B cell (primary cell): ENCODE measurements around the gene TACC3. TPM values are rescaled to one million over a fixed set of nuclear protein-coding genes. Genes with fewer than 3 reads are reported as not detected.
A peak's percentile ranks its signal among the peaks of the same experiment; 100 is the strongest.

Source experiments
- ATAC-seq: fragments of 200-7000 bp; cut with Tn5 transposase; one replicate; pipeline ENCODE4 v1.10.0; 2021; ENCODE audit warnings: low read depth, mild to moderate bottlenecking, moderate number of reproducible peaks, moderate library complexity
- CTCF ChIA-PET: fragments of 350-600 bp; sonication (Branson Sonifier 250); formaldehyde crosslinking; loops from one replicate; lab custom pipeline; 2021; ENCODE audit warnings: antibody characterized with exemption, inconsistent platforms; lab: Charles Lee
- POLR2A ChIA-PET: fragments of 350-600 bp; sonication (Branson Sonifier 250); formaldehyde crosslinking; loops from one replicate; lab custom pipeline; 2021; ENCODE audit warnings: antibody characterized with exemption; lab: Charles Lee
- DNase-seq: peaks from one replicate; pipeline ENCODE4 v3.0.0; 2013
- H2AFZ ChIP-seq: 2 replicates; pipeline ENCODE4 v1.6.1; 2012; ENCODE audit warnings: mild to moderate bottlenecking, low read depth, low read length; ENCODE audit not compliant: insufficient read depth, poor library complexity, severe bottlenecking
- H3K27ac ChIP-seq, 2 donors: 1 replicate in 1 of 2; 2 replicates in 1 of 2; pipeline ENCODE4 v1.5.1; 2012 to 2013; ENCODE audit warnings: low read length in 2 of 2, mild to moderate bottlenecking in 2 of 2, moderate library complexity in 1 of 2
- H3K27me3 ChIP-seq, 4 experiments: fragments of 200-600 bp in 1 of 4; sonication (generic) in 1 of 4; replicated peaks in 1 of 4; 1 replicate in 2 of 4; 2 replicates in 2 of 4; pipeline versions ENCODE4 v1.6.1 to v1.7.0; 2013 to 2016; ENCODE audit warnings: low read length in 3 of 4, mild to moderate bottlenecking in 2 of 4, mixed read lengths in 1 of 4, moderate library complexity in 1 of 4; ENCODE audit not compliant: insufficient read depth in 4 of 4, control insufficient read depth in 3 of 4; ENCODE audit errors: control extremely low read depth in 1 of 4
- H3K36me3 ChIP-seq, 2 experiments: replicated peaks in 1 of 2; 1 replicate in 1 of 2; 2 replicates in 1 of 2; pipeline versions ENCODE4 v1.6.1 to v1.7.1; 2013; ENCODE audit warnings: low read length in 1 of 2; ENCODE audit not compliant: insufficient read depth in 2 of 2, control insufficient read depth in 1 of 2; ENCODE audit errors: control extremely low read depth in 1 of 2, extremely low read depth in 1 of 2
- H3K4me1 ChIP-seq, 2 donors: fragments of 200-600 bp in 1 of 2; sonication (generic) in 1 of 2; 1 replicate in 1 of 2; 2 replicates in 1 of 2; pipeline versions ENCODE4 v1.5.1 to v1.6.1; 2013 to 2017; ENCODE audit warnings: low read length in 2 of 2; ENCODE audit not compliant: control insufficient read depth in 2 of 2, insufficient read depth in 2 of 2
- H3K4me2 ChIP-seq: replicated peaks from 2 replicates; pipeline ENCODE3; 2012; ENCODE audit warnings: mild to moderate bottlenecking, low read depth, low read length; ENCODE audit not compliant: poor library complexity, severe bottlenecking
- H3K4me3 ChIP-seq, 5 experiments: fragments of 200-600 bp in 1 of 5; sonication (generic) in 1 of 5; 1 replicate in 3 of 5; 2 replicates in 2 of 5; pipeline versions ENCODE4 v1.5.1 to v1.7.0; 2011 to 2016; ENCODE audit warnings: low read length in 4 of 5, mild to moderate bottlenecking in 4 of 5, low read depth in 2 of 5, control low read depth in 1 of 5, moderate library complexity in 1 of 5; ENCODE audit not compliant: insufficient read depth in 1 of 5; ENCODE audit errors: control extremely low read depth in 1 of 5, extremely low read depth in 1 of 5
- H3K79me2 ChIP-seq: fragments of 200-600 bp; sonication (generic); one replicate; pipeline ENCODE4 v1.6.0; 2016; ENCODE audit warnings: low read length; ENCODE audit not compliant: control insufficient read depth, insufficient read depth
- H3K9ac ChIP-seq: fragments of 200-600 bp; sonication (generic); 2 replicates; pipeline ENCODE4 v1.6.1; 2017; ENCODE audit warnings: mild to moderate bottlenecking, low read length, moderate library complexity
- H3K9me3 ChIP-seq, 3 donors: one replicate each; pipeline versions ENCODE4 v1.6.1 to v1.7.1; 2013; ENCODE audit warnings: low read length in 2 of 3; ENCODE audit not compliant: control insufficient read depth in 2 of 3, insufficient read depth in 1 of 3; ENCODE audit errors: control extremely low read depth in 1 of 3
- H4K20me1 ChIP-seq: 2 replicates; pipeline ENCODE4 v1.6.0; 2012; ENCODE audit warnings: mild to moderate bottlenecking, low read length; ENCODE audit not compliant: insufficient read depth, control insufficient read depth, poor library complexity, severe bottlenecking
- H3K27ac Mint-ChIP-seq: one replicate; pipeline ENCODE4 v1.8.0; 2021; ENCODE audit warnings: mixed read lengths
- H3K27me3 Mint-ChIP-seq: one replicate; pipeline ENCODE4 v1.8.0; 2021; ENCODE audit warnings: mixed read lengths
- H3K4me1 Mint-ChIP-seq: one replicate; pipeline ENCODE4 v1.8.0; 2021; ENCODE audit warnings: mixed read lengths
- H3K4me3 Mint-ChIP-seq: one replicate; pipeline ENCODE4 v1.8.0; 2021; ENCODE audit warnings: mixed read lengths
- H3K9me3 Mint-ChIP-seq: one replicate; pipeline ENCODE4 v1.8.0; 2022; ENCODE audit warnings: mixed read lengths; ENCODE audit not compliant: insufficient read depth
- EZH2 ChIP-seq: IDR thresholded peaks from 2 replicates; pipeline ENCODE4 v1.6.1; 2012; ENCODE audit warnings: borderline replicate concordance, low read depth, mild to moderate bottlenecking, moderate library complexity, low read length; ENCODE audit not compliant: insufficient read depth, poor library complexity, severe bottlenecking
- WGBS: methylation state at CpG from one replicate; pipeline ENCODE4 v1.1.5; 2013; ENCODE audit warnings: missing lambda C conversion rate; ENCODE audit not compliant: insufficient coverage; 5-methylcytosine and 5-hydroxymethylcytosine counted together
- intact Hi-C: fragments of 100-400 bp; cut with micrococcal nuclease; formaldehyde crosslinking; loops from one replicate; pipeline ENCODE4 v1.10.0; 2022
- polyA plus RNA-seq: library from polyadenylated mRNA; depleted of rRNA; stranded (reverse); fragments of >200 nt; gene quantifications from 2 replicates; pipeline ENCODE4 v1.2.3, GENCODE V29; 2012
- total RNA-seq, 2 donors: library from RNA; stranded (reverse); fragments of 120-200 nt in 1 of 2; gene quantifications; 1 replicate in 1 of 2; 2 replicates in 1 of 2; pipeline versions ENCODE4 v1.2.3 to v1.2.4, GENCODE V29; 2013 to 2022
- TF ChIP-seq, protein P1 (sequence below): fragments of 200-600 bp; IDR thresholded peaks from one replicate; pipeline ENCODE4 v1.8.0; 2022; ENCODE audit warnings: antibody characterized with exemption, mild to moderate bottlenecking

TACC3 gene
- total and polyA plus RNA-seq, 2 donors (not counting 1 experiment from before 2014, with no cell fraction given), result 29.5 to 47.9 TPM

DNA sequence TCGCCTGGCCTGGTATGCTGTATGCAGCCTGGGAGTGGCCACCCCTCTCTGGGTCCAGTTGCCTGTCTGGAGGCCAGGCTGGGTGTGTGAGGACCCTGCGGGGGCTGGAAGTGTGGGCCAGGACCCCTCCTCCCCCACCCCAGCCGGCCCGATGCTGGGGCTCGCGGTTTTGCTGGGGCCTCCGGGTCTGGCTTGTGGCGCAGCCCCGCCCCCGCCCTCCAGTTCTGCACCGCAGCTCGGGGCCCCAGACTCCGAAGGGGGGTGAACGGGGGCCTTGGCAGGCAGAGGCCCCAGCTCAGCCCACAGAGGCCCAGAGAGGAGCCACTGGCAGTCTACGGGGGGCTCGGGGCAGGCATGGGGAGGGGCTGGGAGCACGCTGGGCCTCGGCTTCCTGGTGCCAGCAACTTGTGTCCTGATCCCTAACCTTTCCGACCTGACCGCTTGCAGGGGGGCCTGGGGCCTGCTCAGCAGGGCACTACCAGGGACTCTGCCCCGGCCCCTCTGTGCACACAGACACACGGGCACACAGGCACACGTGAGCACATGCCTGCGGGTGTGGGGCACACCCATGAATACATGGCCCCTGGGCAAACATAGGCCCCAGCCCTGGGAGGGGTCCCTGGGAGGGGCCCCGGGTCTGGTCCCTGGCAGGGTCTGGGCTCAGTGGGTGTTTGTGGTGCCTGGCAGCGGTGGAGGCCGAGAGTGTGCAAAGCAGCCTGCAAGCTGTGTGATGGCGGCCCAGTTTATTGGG is 50.4 kb downstream of the TACC3 start:
- Histone ChIP-seq H2AFZ (peak overlapping the region; percentile 10), H3K27ac (no peak overlapping the region), H3K27me3 (peaks cover 0 to 45% (median 8%) of the 10 kb centered on the region in 4 experiments), H4K20me1 (no peaks in the 10 kb centered on the region), H3K4me3 (no peak overlapping the region), H3K79me2 (no peaks in the 10 kb centered on the region), H3K9me3 (no peaks in the 10 kb centered on the region), H3K36me3 (no peaks in the 10 kb centered on the region), H3K4me1 (peaks cover 22 to 37% of the 10 kb centered on the region in 2 donors), H3K9ac (no peak overlapping the region), H3K4me2 (peak overlapping the region; percentile 30)
- no peak overlapping the region for H3K27ac Mint-ChIP-seq
- TF ChIP-seq, protein P1, sequence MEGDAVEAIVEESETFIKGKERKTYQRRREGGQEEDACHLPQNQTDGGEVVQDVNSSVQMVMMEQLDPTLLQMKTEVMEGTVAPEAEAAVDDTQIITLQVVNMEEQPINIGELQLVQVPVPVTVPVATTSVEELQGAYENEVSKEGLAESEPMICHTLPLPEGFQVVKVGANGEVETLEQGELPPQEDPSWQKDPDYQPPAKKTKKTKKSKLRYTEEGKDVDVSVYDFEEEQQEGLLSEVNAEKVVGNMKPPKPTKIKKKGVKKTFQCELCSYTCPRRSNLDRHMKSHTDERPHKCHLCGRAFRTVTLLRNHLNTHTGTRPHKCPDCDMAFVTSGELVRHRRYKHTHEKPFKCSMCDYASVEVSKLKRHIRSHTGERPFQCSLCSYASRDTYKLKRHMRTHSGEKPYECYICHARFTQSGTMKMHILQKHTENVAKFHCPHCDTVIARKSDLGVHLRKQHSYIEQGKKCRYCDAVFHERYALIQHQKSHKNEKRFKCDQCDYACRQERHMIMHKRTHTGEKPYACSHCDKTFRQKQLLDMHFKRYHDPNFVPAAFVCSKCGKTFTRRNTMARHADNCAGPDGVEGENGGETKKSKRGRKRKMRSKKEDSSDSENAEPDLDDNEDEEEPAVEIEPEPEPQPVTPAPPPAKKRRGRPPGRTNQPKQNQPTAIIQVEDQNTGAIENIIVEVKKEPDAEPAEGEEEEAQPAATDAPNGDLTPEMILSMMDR, result no peak
- no peak for ATAC-seq
- ChIA-PET POLR2A (no interaction called here), CTCF (no interaction called here)
- H3K27me3 Mint-ChIP-seq, result peaks cover 18% of the 10 kb centered on the region
- DNase-seq, result no peak
- no peaks in the 10 kb centered on the region for H3K9me3 Mint-ChIP-seq
- H3K4me1 Mint-ChIP-seq, result peaks cover 11% of the 10 kb centered on the region
- no peak overlapping the region for H3K4me3 Mint-ChIP-seq
- intact Hi-C loops, result no loop called here
- WGBS, result 17% methylated on average over 25 of the region's 28 CpGs

DNA sequence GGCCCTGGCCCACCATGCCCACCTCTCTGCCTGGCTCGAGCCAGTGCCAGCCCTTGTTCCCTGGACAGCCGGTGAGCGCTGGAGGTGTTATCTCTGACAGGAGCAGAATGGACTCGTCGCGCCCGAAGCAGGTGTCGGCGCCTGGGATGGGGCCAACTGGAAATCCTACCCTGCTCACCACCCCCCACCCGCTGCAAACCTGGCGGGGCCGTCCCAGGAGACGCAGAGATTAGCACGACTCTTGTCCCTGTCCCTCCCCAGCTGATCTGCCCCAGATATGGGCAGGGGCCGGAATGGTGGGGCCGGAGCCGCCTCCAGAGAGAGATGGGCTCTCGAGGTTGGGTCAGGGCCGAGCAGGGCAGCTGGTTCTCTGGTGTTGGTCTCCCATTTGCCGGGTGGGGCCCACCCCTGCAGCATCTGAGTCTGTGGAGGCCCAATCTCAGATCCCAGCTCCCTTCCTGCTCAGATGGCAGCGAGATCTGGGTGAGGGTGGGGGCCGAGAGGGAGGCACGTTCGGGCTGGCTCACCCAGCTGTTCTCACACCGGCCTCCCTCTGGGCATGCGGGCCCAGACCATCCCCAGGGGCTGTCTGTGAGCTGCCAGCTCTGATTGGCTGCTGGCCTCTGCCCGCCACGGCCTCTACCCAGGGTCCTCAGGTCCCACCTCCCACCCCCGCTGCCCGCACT is 51.7 kb downstream of the TACC3 start:
- 72% methylated on average over 29 of the region's 30 CpGs for WGBS
- no peak overlapping the region for H3K4me3 Mint-ChIP-seq
- no peak overlapping the region for H3K4me3 ChIP-seq
- ATAC-seq (no peak), DNase-seq (no peak)
- no peaks in the 10 kb centered on the region for H3K36me3 ChIP-seq
- ChIA-PET CTCF (no interaction called here), POLR2A (no interaction called here)
- peaks cover 0 to 44% (median 7%) of the 10 kb centered on the region in 4 experiments for H3K27me3 ChIP-seq
- intact Hi-C loops, result no loop called here
- H3K27ac ChIP-seq, result no peak overlapping the region
- H3K9ac ChIP-seq, result no peak overlapping the region
- no peaks in the 10 kb centered on the region for H4K20me1 ChIP-seq
- H3K79me2 ChIP-seq, result no peaks in the 10 kb centered on the region
- peaks cover 21 to 34% of the 10 kb centered on the region in 2 donors for H3K4me1 ChIP-seq
- H3K4me2 ChIP-seq, result no peak overlapping the region
- no peak overlapping the region for H3K27ac Mint-ChIP-seq
- no peaks in the 10 kb centered on the region for H3K9me3 ChIP-seq
- no peak overlapping the region for H2AFZ ChIP-seq
- no peaks in the 10 kb centered on the region for H3K9me3 Mint-ChIP-seq
- TF ChIP-seq, protein P1, result no peak
- TF ChIP-seq EZH2, result no peak
- peaks cover 9% of the 10 kb centered on the region for H3K4me1 Mint-ChIP-seq
- H3K27me3 Mint-ChIP-seq, result peaks cover 17% of the 10 kb centered on the region
